IPS-20b (cell line): ENCODE data around the gene TRAM2.
"Not testable (repeated sequence)": the region's sequence is repeated elsewhere in the genome, so short reads cannot be mapped to it uniquely, and the experiment has no call there.

Experiments
- H3K27ac ChIP-seq: one replicate; pipeline ENCODE4 v1.5.1; 2013; ENCODE audit warnings: low read length
- H3K27me3 ChIP-seq: 2 replicates; pipeline ENCODE4 v1.6.1; 2013; ENCODE audit warnings: mild to moderate bottlenecking, low read length, inconsistent platforms; ENCODE audit not compliant: insufficient read depth
- H3K36me3 ChIP-seq: 2 replicates; pipeline ENCODE4 v1.6.1; 2013; ENCODE audit warnings: low read depth, mild to moderate bottlenecking, inconsistent platforms, low read length, moderate library complexity; ENCODE audit not compliant: insufficient read depth
- H3K4me1 ChIP-seq: 2 replicates; pipeline ENCODE4 v1.6.1; 2013; ENCODE audit warnings: mild to moderate bottlenecking, control low read depth, inconsistent platforms, low read length, moderate library complexity; ENCODE audit not compliant: insufficient read depth
- H3K4me3 ChIP-seq: 2 replicates; pipeline ENCODE4 v1.5.1; 2013; ENCODE audit warnings: mild to moderate bottlenecking, low read length, inconsistent platforms
- H3K9ac ChIP-seq: 2 replicates; pipeline ENCODE4 v1.6.1; 2013; ENCODE audit warnings: low read depth, mild to moderate bottlenecking, inconsistent platforms, low read length, moderate library complexity
- H3K9me3 ChIP-seq: 2 replicates; pipeline ENCODE4 v1.6.1; 2013; ENCODE audit warnings: mild to moderate bottlenecking, low read depth, low read length, inconsistent platforms; ENCODE audit not compliant: insufficient read depth

TRAM2 gene

DNA sequence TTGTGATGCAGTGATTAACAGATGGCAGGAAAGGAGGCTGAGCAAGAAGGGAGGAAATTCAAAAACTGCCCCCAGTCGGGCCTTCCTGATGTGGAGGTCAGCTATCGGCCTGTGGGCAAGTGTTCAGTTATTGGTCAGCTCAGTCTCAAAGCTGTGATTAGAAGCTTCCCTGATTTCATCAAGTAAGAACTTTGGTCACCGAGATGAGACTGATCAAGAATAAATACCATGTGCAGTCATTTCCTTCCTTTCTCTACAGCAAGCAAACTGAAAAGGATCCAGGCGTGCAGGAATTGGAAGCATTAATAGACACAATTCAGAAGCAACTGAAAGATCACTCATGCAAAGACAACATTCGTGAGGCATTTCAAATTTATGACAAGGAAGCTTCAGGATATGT is 87.0 kb downstream of the TRAM2 start:
- Histone ChIP-seq H3K4me1 (no peaks in the 10 kb centered on the region), H3K36me3 (0 out of 2 replicates have a peak, but pooled peaks cover 5% of the 10 kb centered on the region), H3K9ac (no peak overlapping the region), H3K4me3 (no peak overlapping the region), H3K27me3 (no peaks in the 10 kb centered on the region), H3K9me3 (no peaks in the 10 kb centered on the region), H3K27ac (no peak overlapping the region)

DNA sequence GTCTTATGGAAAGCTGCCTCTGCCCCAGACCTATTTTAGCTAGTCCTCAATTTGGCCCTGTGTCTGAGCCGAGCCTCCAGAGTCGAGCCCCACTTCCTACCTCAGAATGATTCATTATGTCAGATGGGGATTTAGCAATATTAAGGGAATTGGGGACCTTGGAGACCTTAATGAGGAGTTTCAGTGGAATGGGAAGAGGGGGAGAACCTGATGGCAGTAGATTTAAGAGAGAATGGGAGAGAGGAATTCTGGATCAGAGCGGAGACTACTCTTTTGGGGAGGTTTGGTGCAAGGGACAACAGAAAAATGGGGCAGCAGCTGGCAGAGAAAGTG is 93.2 kb downstream of the TRAM2 start:
- H3K9me3 ChIP-seq = no peaks in the 10 kb centered on the region
- H3K27ac ChIP-seq = no peak overlapping the region
- H3K36me3 ChIP-seq = no peaks in the 10 kb centered on the region
- H3K9ac ChIP-seq = no peak overlapping the region
- H3K4me1 ChIP-seq = no peaks in the 10 kb centered on the region
- H3K27me3 ChIP-seq = no peaks in the 10 kb centered on the region
- no peak overlapping the region for H3K4me3 ChIP-seq

DNA sequence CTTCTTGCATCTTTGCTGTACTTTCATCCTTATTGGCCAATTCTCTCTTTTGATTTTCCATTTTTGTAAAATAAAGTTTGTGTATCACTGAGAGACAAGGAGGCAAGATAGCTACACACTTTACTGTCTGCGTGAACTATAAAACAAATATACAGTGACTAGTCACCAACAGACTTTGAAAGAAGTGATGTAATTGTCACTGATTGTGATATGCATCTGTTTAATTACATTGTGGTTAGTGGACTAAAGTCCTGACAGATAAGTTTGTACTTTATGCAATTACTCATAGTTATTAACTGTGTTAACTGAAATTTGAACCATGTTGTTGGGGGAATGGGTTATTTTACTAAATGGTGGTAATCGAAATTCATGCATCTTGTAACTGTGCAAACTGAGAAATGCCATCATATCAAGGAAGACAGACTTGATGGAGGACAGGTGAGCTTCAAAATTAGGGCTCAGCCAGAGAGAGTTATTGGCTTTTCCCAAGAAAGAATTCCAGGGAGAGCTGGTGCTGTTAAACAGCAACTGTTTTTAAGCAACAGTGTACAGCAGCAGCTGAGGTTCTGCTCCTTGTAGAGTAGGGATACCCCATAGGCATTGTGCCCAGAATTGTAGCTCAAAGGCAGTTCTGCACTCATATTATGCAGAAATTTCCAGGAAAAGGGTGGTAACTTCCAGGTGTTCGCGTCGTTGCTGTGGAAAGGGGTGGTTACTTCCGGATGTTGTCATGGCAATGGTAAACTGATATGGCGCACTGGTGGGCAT is 93.8 kb downstream of the TRAM2 start:
- Histone ChIP-seq H3K4me3 (no peak overlapping the region), H3K36me3 (no peaks in the 10 kb centered on the region), H3K27ac (no peak overlapping the region), H3K9me3 (no peaks in the 10 kb centered on the region), H3K9ac (no peak overlapping the region), H3K4me1 (no peaks in the 10 kb centered on the region), H3K27me3 (no peaks in the 10 kb centered on the region)

DNA sequence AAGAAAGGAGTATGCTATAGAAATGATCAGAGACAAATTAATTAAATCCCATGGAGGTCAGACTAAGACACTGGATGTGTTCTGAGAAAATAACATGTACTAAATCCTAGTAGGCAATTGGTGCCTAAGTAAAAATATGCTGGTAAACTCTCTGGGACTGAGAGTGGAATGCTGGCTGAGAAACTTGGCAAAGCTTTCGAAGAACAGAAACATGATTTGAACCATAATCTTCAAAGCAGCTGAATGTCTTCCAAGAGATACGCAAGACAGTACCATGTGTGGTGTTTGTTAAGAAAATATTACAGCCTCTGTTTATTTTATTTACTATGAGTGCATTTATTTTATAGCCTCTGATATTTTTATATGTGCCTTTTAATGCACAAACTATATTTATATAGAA is 101.6 kb downstream of the TRAM2 start:
- H3K4me3 ChIP-seq = no peak overlapping the region
- no peaks in the 10 kb centered on the region for H3K27me3 ChIP-seq
- no peak overlapping the region for H3K9ac ChIP-seq
- no peaks in the 10 kb centered on the region for H3K9me3 ChIP-seq
- H3K27ac ChIP-seq = no peak overlapping the region
- no peaks in the 10 kb centered on the region for H3K4me1 ChIP-seq
- H3K36me3 ChIP-seq = no peaks in the 10 kb centered on the region

DNA sequence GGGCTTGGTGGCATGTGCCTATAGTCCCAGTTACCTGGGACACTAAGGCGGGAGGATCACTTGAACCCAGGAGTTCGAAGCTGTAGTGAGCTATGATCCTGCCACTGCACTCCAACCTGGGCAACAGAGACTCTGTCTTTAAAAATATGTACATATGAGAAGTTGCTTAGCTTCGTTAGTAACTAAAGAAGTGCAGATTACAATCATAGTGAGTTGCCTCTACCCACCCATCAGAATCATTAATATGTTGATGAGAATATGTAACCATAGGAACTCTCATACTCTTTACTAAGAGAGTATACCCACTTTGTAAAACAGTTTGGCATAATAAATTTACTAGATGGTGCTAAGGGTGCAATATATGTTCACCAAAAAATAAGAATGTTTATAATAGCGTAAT is 102.7 kb downstream of the TRAM2 start:
- Histone ChIP-seq H3K4me1 (no peaks in the 10 kb centered on the region), H3K27ac (no peak overlapping the region), H3K9me3 (no peaks in the 10 kb centered on the region), H3K36me3 (no peaks in the 10 kb centered on the region), H3K9ac (no peak overlapping the region), H3K27me3 (no peaks in the 10 kb centered on the region), H3K4me3 (no peak overlapping the region)

DNA sequence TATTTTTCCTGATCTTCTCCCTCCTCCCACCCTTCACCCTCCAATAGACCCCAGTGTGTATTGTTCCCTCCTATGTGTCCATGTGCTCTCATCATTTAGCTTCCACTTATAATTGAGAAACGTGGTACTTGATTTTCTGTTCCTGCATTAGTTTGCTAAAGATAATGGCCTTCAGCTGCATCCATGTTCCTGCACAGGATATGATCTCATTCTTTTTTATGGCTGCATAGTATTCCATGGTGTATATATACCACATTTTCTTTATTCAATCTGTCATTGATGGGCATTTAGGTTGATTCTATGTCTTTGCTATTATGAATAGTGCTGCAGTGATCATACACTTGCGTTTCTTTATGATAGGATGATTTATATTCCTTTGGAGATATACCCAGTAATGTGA is 115.7 kb downstream of the TRAM2 start:
- not testable (repeated sequence) for H3K27ac ChIP-seq, H3K9ac ChIP-seq, H3K27me3 ChIP-seq, H3K4me1 ChIP-seq, H3K9me3 ChIP-seq, H3K36me3 ChIP-seq, H3K4me3 ChIP-seq

DNA sequence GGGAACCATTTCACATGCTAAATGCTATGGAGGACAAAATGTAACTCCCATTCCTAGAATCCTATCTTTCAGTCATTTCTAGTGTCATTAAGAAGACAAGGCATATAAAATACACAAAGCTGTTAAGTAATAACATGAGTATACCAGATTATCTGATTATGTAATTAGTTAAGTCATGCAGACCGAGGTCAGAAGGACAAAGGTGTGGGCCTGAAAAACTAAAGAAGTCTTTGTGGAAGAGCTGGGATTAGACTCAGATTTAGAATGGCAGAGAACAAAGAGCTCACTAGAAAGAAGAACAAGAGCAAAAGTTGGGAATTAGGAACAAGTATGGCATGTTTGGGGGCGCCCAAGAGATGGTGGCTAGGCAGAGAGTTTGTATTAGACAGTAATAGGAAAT is 119.8 kb downstream of the TRAM2 start:
- Histone ChIP-seq H3K36me3 (no peaks in the 10 kb centered on the region), H3K27me3 (no peaks in the 10 kb centered on the region), H3K4me1 (no peaks in the 10 kb centered on the region; the same call in none of the 2 replicates), H3K9ac (no peak overlapping the region), H3K9me3 (no peaks in the 10 kb centered on the region), H3K4me3 (no peak overlapping the region), H3K27ac (no peak overlapping the region)

DNA sequence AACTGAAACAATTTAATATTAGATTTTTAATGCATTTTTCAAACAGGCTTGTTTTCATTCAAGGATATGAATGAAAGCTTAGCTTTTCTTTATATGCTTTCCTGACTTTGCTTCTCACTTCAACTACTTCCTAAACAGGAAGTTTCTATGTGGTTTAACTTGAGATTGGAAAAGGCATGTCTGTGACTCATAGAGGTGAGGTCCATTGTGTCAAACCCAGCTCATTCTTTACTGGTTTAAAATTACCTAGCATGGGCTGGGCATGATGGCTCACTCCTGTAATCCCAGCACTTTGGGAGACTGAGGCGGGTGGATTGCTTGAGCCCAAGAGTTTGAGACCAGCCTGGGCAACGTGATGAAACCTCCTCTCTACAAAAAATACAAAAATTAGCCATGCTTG is 122.3 kb downstream of the TRAM2 start:
- H3K9ac ChIP-seq = no peak overlapping the region
- no peaks in the 10 kb centered on the region for H3K36me3 ChIP-seq
- no peak overlapping the region for H3K4me3 ChIP-seq
- H3K9me3 ChIP-seq = peaks cover 8% of the 10 kb centered on the region
- no peaks in the 10 kb centered on the region for H3K27me3 ChIP-seq
- H3K27ac ChIP-seq = no peak overlapping the region
- no peaks in the 10 kb centered on the region; the same call in none of the 2 replicates for H3K4me1 ChIP-seq
